Neural cell (in vitro differentiated cells): ENCODE data around the gene CSNK1G3. TPM values are rescaled to one million over a fixed set of nuclear protein-coding genes. Genes with fewer than 3 reads are reported as not detected.

Experiments
- H2AFZ ChIP-seq: fragments of 200-600, 300-800 bp; sonication (generic), shearing (Covaris generic); 2 replicates; pipeline ENCODE4 v1.6.0; 2014; ENCODE audit warnings: low read depth, mild to moderate bottlenecking, antibody characterized with exemption, low read length, moderate library complexity
- H3F3A ChIP-seq: fragments of 200-600 bp; shearing (Covaris generic); 2 replicates; pipeline ENCODE4 v1.6.1; 2016; ENCODE audit warnings: mild to moderate bottlenecking, moderate library complexity, mixed read lengths, antibody characterized with exemption, low read length; ENCODE audit not compliant: insufficient read depth, poor library complexity, severe bottlenecking
- H3K27ac ChIP-seq: fragments of 200-600, 300-800 bp; sonication (generic), shearing (Covaris generic); 2 replicates; pipeline ENCODE4 v1.5.1; 2014; ENCODE audit warnings: mild to moderate bottlenecking, low read length, moderate library complexity
- H3K27me3 ChIP-seq: fragments of 300-800, 200-600 bp; sonication (generic), shearing (Covaris generic); 2 replicates; pipeline ENCODE4 v1.6.0; 2014; ENCODE audit warnings: mild to moderate bottlenecking, low read depth, low read length, moderate library complexity; ENCODE audit not compliant: insufficient read depth
- H3K36me3 ChIP-seq: fragments of 300-800, 200-600 bp; sonication (generic), shearing (Covaris generic); 2 replicates; pipeline ENCODE4 v1.5.1; 2014; ENCODE audit warnings: mild to moderate bottlenecking, antibody characterized with exemption, low read length, moderate library complexity; ENCODE audit not compliant: insufficient read depth
- H3K4me2 ChIP-seq: fragments of 300-800, 200-600 bp; sonication (generic), shearing (Covaris generic); 2 replicates; pipeline ENCODE4 v1.6.0; 2014; ENCODE audit warnings: mild to moderate bottlenecking, low read length
- H3K4me3 ChIP-seq: fragments of 300-800, 200-600 bp; sonication (generic), shearing (Covaris generic); 2 replicates; pipeline ENCODE4 v1.5.1; 2014; ENCODE audit warnings: mild to moderate bottlenecking, low read length, moderate library complexity
- H3K79me2 ChIP-seq: fragments of 200-600 bp; shearing (Covaris generic); replicated peaks from 2 replicates; pipeline ENCODE4 v1.6.0; 2014; ENCODE audit warnings: mild to moderate bottlenecking, low read length, moderate library complexity; ENCODE audit not compliant: insufficient read depth
- H3K9ac ChIP-seq: fragments of 300-800, 200-600 bp; sonication (generic), shearing (Covaris generic); 2 replicates; pipeline ENCODE4 v1.6.1; 2016; ENCODE audit warnings: mild to moderate bottlenecking, low read length, mixed read lengths
- H3K9me2 ChIP-seq: fragments of 200-600 bp; shearing (Covaris generic); 2 replicates; pipeline ENCODE4 v1.6.1; 2016; ENCODE audit warnings: mild to moderate bottlenecking, low read length, mixed read lengths; ENCODE audit not compliant: insufficient read depth
- H3K9me3 ChIP-seq: fragments of 200-600, 300-800 bp; sonication (generic), shearing (Covaris generic); 2 replicates; pipeline ENCODE4 v1.6.1; 2016; ENCODE audit warnings: mild to moderate bottlenecking, mixed run types, low read length, moderate library complexity, mixed read lengths
- H4K20me1 ChIP-seq: fragments of 200-600 bp; shearing (Covaris generic); 2 replicates; pipeline ENCODE4 v1.6.1; 2016; ENCODE audit warnings: mild to moderate bottlenecking, mixed run types; ENCODE audit not compliant: insufficient read depth
- CTCF ChIP-seq: fragments of 450-650 bp; IDR thresholded peaks from 2 replicates; pipeline ENCODE4 v1.5.1; 2014; ENCODE audit warnings: antibody characterized with exemption, mild to moderate bottlenecking, moderate library complexity; ENCODE audit not compliant: poor library complexity, severe bottlenecking
- EP300 ChIP-seq: fragments of 450-650 bp; conservative IDR thresholded peaks from 2 replicates; pipeline ENCODE4 v1.6.1; 2014; ENCODE audit warnings: antibody characterized with exemption, mild to moderate bottlenecking, moderate library complexity; ENCODE audit not compliant: poor library complexity, severe bottlenecking
- EZH2 ChIP-seq: fragments of 200-600, 300-800 bp; shearing (Covaris generic), sonication (generic); IDR thresholded peaks from 2 replicates; pipeline ENCODE4 v1.6.1; 2014; ENCODE audit warnings: antibody characterized with exemption, low read length, borderline replicate concordance, mild to moderate bottlenecking; ENCODE audit not compliant: insufficient read depth, poor library complexity, severe bottlenecking
- MXI1 ChIP-seq: fragments of 450-650 bp; conservative IDR thresholded peaks from 2 replicates; pipeline ENCODE4 v1.6.1; 2014; ENCODE audit warnings: antibody characterized with exemption, mild to moderate bottlenecking; ENCODE audit not compliant: poor library complexity, severe bottlenecking
- POLR2AphosphoS5 ChIP-seq: IDR thresholded peaks from 2 replicates; pipeline ENCODE4 v1.6.1; 2012
- RAD21 ChIP-seq: fragments of 450-650 bp; conservative IDR thresholded peaks from 2 replicates; pipeline ENCODE4 v1.6.1; 2014; ENCODE audit warnings: antibody characterized with exemption, mild to moderate bottlenecking, moderate library complexity
- REST ChIP-seq: IDR thresholded peaks from 2 replicates; pipeline ENCODE4 v1.6.1; 2012; ENCODE audit warnings: borderline replicate concordance
- SMC3 ChIP-seq: fragments of 450-650 bp; conservative IDR thresholded peaks from 2 replicates; pipeline ENCODE4 v1.6.1; 2014; ENCODE audit warnings: antibody characterized with exemption, mild to moderate bottlenecking, moderate library complexity; ENCODE audit not compliant: poor library complexity
- TAF1 ChIP-seq: IDR thresholded peaks from 2 replicates; pipeline ENCODE4 v1.6.1; 2012; ENCODE audit warnings: low read depth
- polyA plus RNA-seq: library from polyadenylated mRNA; depleted of rRNA; stranded (reverse); fragments of >200 nt; gene quantifications from 2 replicates; pipeline ENCODE4 v1.2.3, GENCODE V29; 2014

The CSNK1G3 gene
- polyA plus RNA-seq, 1 donor from 2014 or later, result 29.1 TPM

DNA sequence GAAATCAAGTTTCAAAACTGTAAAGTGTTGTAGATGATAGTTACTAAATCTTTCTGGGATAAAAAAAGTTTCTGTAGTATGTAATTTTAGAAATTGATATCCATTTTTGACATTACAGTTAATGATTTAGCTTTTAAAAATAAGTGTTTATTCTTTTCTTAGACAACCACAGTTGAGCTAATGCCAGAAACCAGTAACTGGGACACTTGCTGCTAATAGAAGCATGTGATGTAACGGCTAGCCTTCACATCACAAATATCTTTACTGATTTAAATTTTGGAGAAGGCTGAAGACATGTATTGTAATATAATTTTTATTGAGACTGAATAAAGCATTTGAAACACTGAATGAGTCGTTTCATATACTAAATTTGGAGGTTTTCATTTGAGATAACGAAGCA, 18.8 kb downstream of the CSNK1G3 start:
- Histone ChIP-seq H2AFZ (no peak overlapping the region), H3K4me2 (no peak overlapping the region), H3K9ac (no peak overlapping the region), H3K9me2 (no peaks in the 10 kb centered on the region), H3K27ac (no peak overlapping the region), H3K36me3 (no peaks in the 10 kb centered on the region), H3K4me3 (no peak overlapping the region), H3K79me2 (peaks cover 35% of the 10 kb centered on the region), H4K20me1 (no peaks in the 10 kb centered on the region), H3F3A (no peaks in the 10 kb centered on the region), H3K27me3 (no peaks in the 10 kb centered on the region), H3K9me3 (no peaks in the 10 kb centered on the region)
- no peak for TF ChIP-seq EZH2
- TF ChIP-seq RAD21, result no peak
- TF ChIP-seq TAF1, result no peak
- no peak for TF ChIP-seq EP300
- no peak for TF ChIP-seq REST
- TF ChIP-seq MXI1, result no peak
- no peak for TF ChIP-seq CTCF
- TF ChIP-seq POLR2AphosphoS5, result no peak
- no peak for TF ChIP-seq SMC3

DNA sequence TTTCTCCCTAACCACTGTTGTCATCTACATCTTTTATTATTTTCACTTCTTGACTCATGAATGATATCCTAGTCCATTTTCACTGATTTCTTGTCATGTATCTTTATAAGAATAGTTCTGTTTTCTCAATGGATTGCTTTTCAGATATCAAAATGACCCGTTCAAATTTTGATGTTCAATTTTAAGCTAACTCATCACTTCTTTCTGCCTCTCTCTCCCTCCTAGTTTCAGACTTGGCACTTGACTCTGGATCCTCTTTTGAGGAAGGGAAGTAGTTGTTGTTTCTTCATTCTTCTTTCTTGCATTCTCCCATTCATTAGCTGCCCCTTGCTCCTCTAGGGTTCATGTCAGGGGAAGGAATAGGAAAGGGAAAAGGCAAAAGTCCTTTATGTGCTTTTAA, 23.7 kb downstream of the CSNK1G3 start:
- no peaks in the 10 kb centered on the region for H3F3A ChIP-seq
- TF ChIP-seq EZH2, result no peak
- TF ChIP-seq CTCF, result no peak
- no peak for TF ChIP-seq EP300
- no peak for TF ChIP-seq SMC3
- no peak for TF ChIP-seq POLR2AphosphoS5
- no peak for TF ChIP-seq RAD21
- TF ChIP-seq MXI1, result no peak
- no peak for TF ChIP-seq REST
- TF ChIP-seq TAF1, result no peak
- H3K79me2 ChIP-seq, result peaks cover 51% of the 10 kb centered on the region
- no peaks in the 10 kb centered on the region for H3K9me2 ChIP-seq
- H3K27me3 ChIP-seq, result no peaks in the 10 kb centered on the region
- no peak overlapping the region for H3K9ac ChIP-seq
- no peaks in the 10 kb centered on the region for H3K36me3 ChIP-seq
- no peak overlapping the region for H3K4me2 ChIP-seq
- no peaks in the 10 kb centered on the region for H4K20me1 ChIP-seq
- H3K9me3 ChIP-seq, result no peaks in the 10 kb centered on the region
- no peak overlapping the region for H2AFZ ChIP-seq
- no peak overlapping the region for H3K27ac ChIP-seq
- H3K4me3 ChIP-seq, result no peak overlapping the region
